ENCODE data around the gene RTTN.

Gene RTTN

GRCh38 chr18:70030728-70031127 lies 174.8 kb downstream of the RTTN start:
- Histone ChIP-seq H3K4me3 (ENCODE audit: extremely low read depth, insufficient read depth, low read length, poor library complexity, severe bottlenecking) (no peak overlapping the region), H3K9me3 (ENCODE audit: control insufficient read depth, low read length) (no peaks in the 10 kb centered on the region), H3K36me3 (ENCODE audit: control insufficient read depth, insufficient read depth, low read length) (peaks cover 4% of the 10 kb centered on the region), H3K27ac (ENCODE audit: low read depth, low read length, severe bottlenecking) (no peak overlapping the region), H3K4me1 (ENCODE audit: control insufficient read depth, insufficient read depth, low read length, poor library complexity, severe bottlenecking) (no peaks in the 10 kb centered on the region)
- no CpG with 5 or more reads among the region's 1 CpG for WGBS, 2 experiments (ENCODE audit: insufficient coverage in 2 of 2)

DNA sequence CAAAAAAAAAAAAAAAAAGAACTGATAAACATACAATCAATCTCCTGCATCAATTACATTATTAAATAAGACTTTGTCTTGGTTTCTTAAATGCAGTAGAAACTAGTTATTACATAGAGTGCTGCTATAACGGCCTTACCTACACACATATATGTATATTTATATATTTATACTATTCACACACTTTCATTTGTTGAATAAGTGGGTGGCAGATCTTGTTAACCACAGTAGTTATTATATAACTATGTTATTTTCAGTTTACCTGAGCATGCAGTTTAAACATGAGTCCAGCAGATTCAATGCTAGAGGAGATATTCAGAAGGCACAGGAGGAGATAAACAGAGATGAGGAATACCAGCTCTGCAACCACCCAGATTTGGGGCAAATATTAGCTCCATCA lies 176.3 kb downstream of the RTTN start:
- Histone ChIP-seq H3K4me3 (ENCODE audit: extremely low read depth, insufficient read depth, low read length, poor library complexity, severe bottlenecking) (no peak overlapping the region), H3K36me3 (ENCODE audit: control insufficient read depth, insufficient read depth, low read length) (peaks cover 9% of the 10 kb centered on the region), H3K9me3 (ENCODE audit: control insufficient read depth, low read length) (no peaks in the 10 kb centered on the region), H3K27ac (ENCODE audit: low read depth, low read length, severe bottlenecking) (no peak overlapping the region), H3K4me1 (ENCODE audit: control insufficient read depth, insufficient read depth, low read length, poor library complexity, severe bottlenecking) (no peaks in the 10 kb centered on the region)
- no CpG with 5 or more reads among the region's 1 CpG for WGBS, 2 experiments (ENCODE audit: insufficient coverage in 2 of 2)

DNA sequence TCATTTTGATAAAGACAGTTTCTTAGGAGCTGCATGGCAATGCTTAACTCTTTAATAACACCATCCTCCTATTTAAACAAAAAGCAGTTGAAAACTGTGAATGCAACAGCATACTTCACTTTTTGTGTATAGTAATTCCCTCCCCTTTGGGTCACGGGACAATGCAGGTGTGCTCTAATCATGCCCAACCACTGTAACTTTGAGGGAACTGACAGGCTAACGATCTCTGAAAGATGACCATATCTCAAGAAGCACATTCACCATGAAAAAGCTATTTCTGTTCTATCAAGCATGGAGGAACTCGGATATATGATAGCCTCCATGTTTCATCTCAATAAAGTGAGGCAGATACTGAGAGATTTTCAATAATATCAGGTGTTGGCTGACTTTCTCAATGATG lies 176.8 kb downstream of the RTTN start:
- 75% methylated on average over 1 of the region's 3 CpGs for WGBS, 2 experiments (ENCODE audit: insufficient coverage in 2 of 2)
- Histone ChIP-seq H3K4me1 (ENCODE audit: control insufficient read depth, insufficient read depth, low read length, poor library complexity, severe bottlenecking) (no peaks in the 10 kb centered on the region), H3K36me3 (ENCODE audit: control insufficient read depth, insufficient read depth, low read length) (peaks cover 13% of the 10 kb centered on the region), H3K4me3 (ENCODE audit: extremely low read depth, insufficient read depth, low read length, poor library complexity, severe bottlenecking) (no peak overlapping the region), H3K27ac (ENCODE audit: low read depth, low read length, severe bottlenecking) (no peak overlapping the region), H3K9me3 (ENCODE audit: control insufficient read depth, low read length) (no peaks in the 10 kb centered on the region)

- H3K4me3 ChIP-seq (ENCODE audit: extremely low read depth, insufficient read depth, low read length, poor library complexity, severe bottlenecking): no peak overlapping the region
- 86 to 93% methylated on average over 1 to 2 of the region's 3 CpGs for WGBS, 2 experiments (ENCODE audit: insufficient coverage in 2 of 2)
- H3K36me3 ChIP-seq (ENCODE audit: control insufficient read depth, insufficient read depth, low read length): peaks cover 14% of the 10 kb centered on the region
- H3K27ac ChIP-seq (ENCODE audit: low read depth, low read length, severe bottlenecking): no peak overlapping the region
- no peaks in the 10 kb centered on the region for H3K9me3 ChIP-seq (ENCODE audit: control insufficient read depth, low read length)
- no peaks in the 10 kb centered on the region for H3K4me1 ChIP-seq (ENCODE audit: control insufficient read depth, insufficient read depth, low read length, poor library complexity, severe bottlenecking)
These were observed 177.4 kb downstream of the RTTN start for GRCh38 chr18:70028084-70028483.

- Histone ChIP-seq H3K36me3 (ENCODE audit: control insufficient read depth, insufficient read depth, low read length) (peaks cover 14% of the 10 kb centered on the region), H3K27ac (ENCODE audit: low read depth, low read length, severe bottlenecking) (no peak overlapping the region), H3K4me1 (ENCODE audit: control insufficient read depth, insufficient read depth, low read length, poor library complexity, severe bottlenecking) (no peaks in the 10 kb centered on the region), H3K4me3 (ENCODE audit: extremely low read depth, insufficient read depth, low read length, poor library complexity, severe bottlenecking) (no peak overlapping the region), H3K9me3 (ENCODE audit: control insufficient read depth, low read length) (no peaks in the 10 kb centered on the region)
- WGBS, 2 experiments (ENCODE audit: insufficient coverage in 2 of 2): 82 to 91% methylated on average over 5 of the region's 5 CpGs
These were observed 179.9 kb downstream of the RTTN start for GRCh38 chr18:70025580-70025979.

- H3K4me1 ChIP-seq (ENCODE audit: control insufficient read depth, insufficient read depth, low read length, poor library complexity, severe bottlenecking): no peaks in the 10 kb centered on the region
- no peak overlapping the region for H3K4me3 ChIP-seq (ENCODE audit: extremely low read depth, insufficient read depth, low read length, poor library complexity, severe bottlenecking)
- H3K9me3 ChIP-seq (ENCODE audit: control insufficient read depth, low read length): no peaks in the 10 kb centered on the region
- peaks cover 14% of the 10 kb centered on the region for H3K36me3 ChIP-seq (ENCODE audit: control insufficient read depth, insufficient read depth, low read length)
- no CpG with 5 or more reads among the region's 3 CpGs for WGBS, 2 experiments (ENCODE audit: insufficient coverage in 2 of 2)
- H3K27ac ChIP-seq (ENCODE audit: low read depth, low read length, severe bottlenecking): no peak overlapping the region
These were observed 180.7 kb downstream of the RTTN start for GRCh38 chr18:70024829-70025228.

DNA sequence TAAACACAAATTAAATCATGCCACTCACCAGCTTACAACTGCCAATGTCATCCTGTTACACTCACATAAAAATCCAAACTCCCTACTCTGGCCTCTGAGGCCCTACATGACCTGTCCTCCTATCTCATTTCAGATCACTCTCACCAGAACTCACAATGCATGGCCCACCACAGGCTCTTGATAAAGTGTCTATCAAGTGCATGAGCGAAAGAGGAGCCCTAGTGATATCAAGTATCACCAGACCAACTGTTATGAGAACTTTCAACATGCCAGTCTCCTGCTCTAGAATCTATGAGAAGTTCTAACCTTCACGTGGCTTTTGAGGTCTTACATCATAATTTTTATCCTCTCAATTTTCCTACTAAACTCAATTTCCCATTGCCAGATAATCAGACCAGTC lies 181.4 kb downstream of the RTTN start:
- H3K4me3 ChIP-seq (ENCODE audit: extremely low read depth, insufficient read depth, low read length, poor library complexity, severe bottlenecking): no peak overlapping the region
- H3K27ac ChIP-seq (ENCODE audit: low read depth, low read length, severe bottlenecking): no peak overlapping the region
- H3K4me1 ChIP-seq (ENCODE audit: control insufficient read depth, insufficient read depth, low read length, poor library complexity, severe bottlenecking): no peaks in the 10 kb centered on the region
- H3K9me3 ChIP-seq (ENCODE audit: control insufficient read depth, low read length): no peaks in the 10 kb centered on the region
- 86 to 93% methylated on average over 2 of the region's 2 CpGs for WGBS, 2 experiments (ENCODE audit: insufficient coverage in 2 of 2)
- peaks cover 14% of the 10 kb centered on the region for H3K36me3 ChIP-seq (ENCODE audit: control insufficient read depth, insufficient read depth, low read length)

DNA sequence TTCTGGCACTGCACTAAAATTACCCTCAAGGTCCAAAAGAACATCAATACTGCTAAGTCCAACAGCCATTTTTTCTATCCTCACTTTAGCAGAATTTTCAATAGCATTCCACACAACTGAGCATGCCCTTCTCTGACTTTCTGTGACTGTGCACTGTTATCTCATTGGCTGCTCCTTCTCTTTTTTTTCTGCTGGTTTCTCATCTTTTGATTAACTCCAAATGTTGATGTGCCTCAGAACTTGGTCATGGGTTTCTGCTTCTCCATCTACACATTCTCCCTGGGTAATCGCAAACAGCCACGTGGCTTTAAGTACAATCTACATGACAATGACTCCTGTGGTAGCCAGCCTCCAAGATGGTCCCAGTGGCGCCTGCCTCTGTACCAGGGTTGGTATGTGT lies 182.9 kb downstream of the RTTN start:
- H3K4me1 ChIP-seq (ENCODE audit: control insufficient read depth, insufficient read depth, low read length, poor library complexity, severe bottlenecking): no peaks in the 10 kb centered on the region
- 92 to 100% methylated on average over 1 to 3 of the region's 3 CpGs for WGBS, 2 experiments (ENCODE audit: insufficient coverage in 2 of 2)
- peaks cover 10% of the 10 kb centered on the region for H3K36me3 ChIP-seq (ENCODE audit: control insufficient read depth, insufficient read depth, low read length)
- H3K27ac ChIP-seq (ENCODE audit: low read depth, low read length, severe bottlenecking): no peak overlapping the region
- no peak overlapping the region for H3K4me3 ChIP-seq (ENCODE audit: extremely low read depth, insufficient read depth, low read length, poor library complexity, severe bottlenecking)
- no peaks in the 10 kb centered on the region for H3K9me3 ChIP-seq (ENCODE audit: control insufficient read depth, low read length)

- Histone ChIP-seq H3K36me3 (ENCODE audit: control insufficient read depth, insufficient read depth, low read length) (peaks cover 15% of the 10 kb centered on the region), H3K9me3 (ENCODE audit: control insufficient read depth, low read length) (no peaks in the 10 kb centered on the region), H3K27ac (ENCODE audit: low read depth, low read length, severe bottlenecking) (no peak overlapping the region), H3K4me1 (ENCODE audit: control insufficient read depth, insufficient read depth, low read length, poor library complexity, severe bottlenecking) (no peaks in the 10 kb centered on the region), H3K4me3 (ENCODE audit: extremely low read depth, insufficient read depth, low read length, poor library complexity, severe bottlenecking) (no peak overlapping the region)
- 100% methylated on average over 1 of the region's 1 CpG; no CpG with 5 or more reads in 1 of the 2 experiments for WGBS, 2 experiments (ENCODE audit: insufficient coverage in 2 of 2)
These were observed 184.0 kb downstream of the RTTN start for GRCh38 chr18:70021498-70021897.

DNA sequence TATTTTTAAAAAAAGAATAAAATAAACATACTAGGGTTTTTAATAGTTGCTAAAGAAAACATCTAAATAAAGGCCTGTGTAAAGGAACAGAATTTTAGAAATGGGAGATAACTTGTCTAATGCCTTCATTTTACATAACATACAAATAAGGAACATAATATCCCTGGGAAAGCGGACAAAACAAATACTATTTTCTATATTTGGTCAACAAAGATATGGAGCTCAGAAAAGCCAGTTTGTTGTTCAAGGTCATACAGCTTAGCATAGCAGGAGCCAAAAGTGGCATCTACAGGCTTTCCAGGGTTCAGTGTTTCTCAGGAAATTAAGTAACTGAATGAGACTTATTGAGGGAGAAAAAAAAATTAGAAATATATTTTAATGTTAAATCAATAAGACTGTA lies 184.4 kb downstream of the RTTN start:
- H3K4me3 ChIP-seq (ENCODE audit: extremely low read depth, insufficient read depth, low read length, poor library complexity, severe bottlenecking): no peak overlapping the region
- H3K36me3 ChIP-seq (ENCODE audit: control insufficient read depth, insufficient read depth, low read length): peaks cover 15% of the 10 kb centered on the region
- no peaks in the 10 kb centered on the region for H3K4me1 ChIP-seq (ENCODE audit: control insufficient read depth, insufficient read depth, low read length, poor library complexity, severe bottlenecking)
- no CpG with 5 or more reads among the region's 1 CpG for WGBS, 2 experiments (ENCODE audit: insufficient coverage in 2 of 2)
- no peaks in the 10 kb centered on the region for H3K9me3 ChIP-seq (ENCODE audit: control insufficient read depth, low read length)
- H3K27ac ChIP-seq (ENCODE audit: low read depth, low read length, severe bottlenecking): no peak overlapping the region

GRCh38 chr18:70019991-70020390 lies 185.5 kb downstream of the RTTN start:
- no peak overlapping the region for H3K27ac ChIP-seq (ENCODE audit: low read depth, low read length, severe bottlenecking)
- H3K4me1 ChIP-seq (ENCODE audit: control insufficient read depth, insufficient read depth, low read length, poor library complexity, severe bottlenecking): no peaks in the 10 kb centered on the region
- H3K36me3 ChIP-seq (ENCODE audit: control insufficient read depth, insufficient read depth, low read length): peaks cover 15% of the 10 kb centered on the region
- no peaks in the 10 kb centered on the region for H3K9me3 ChIP-seq (ENCODE audit: control insufficient read depth, low read length)
- no peak overlapping the region for H3K4me3 ChIP-seq (ENCODE audit: extremely low read depth, insufficient read depth, low read length, poor library complexity, severe bottlenecking)
- WGBS, 2 experiments (ENCODE audit: insufficient coverage in 2 of 2): no CpG with 5 or more reads among the region's 2 CpGs
